HepG2 (cell line): ENCODE results near the gene SOAT1. TPM values are rescaled to one million over a fixed set of nuclear protein-coding genes. Genes with fewer than 3 reads are reported as not detected.

Experiments used
- ATAC-seq: fragments of 200-7000 bp; cut with Tn5 transposase; 3 replicates; pipeline ENCODE4 v1.9.1; 2020; ENCODE audit warnings: mild to moderate bottlenecking, moderate library complexity
- BruUV-seq: library from RNA; stranded (reverse); fragments of 400-500 nt; replicated peaks from 2 replicates; lab custom pipeline; 2021; lab: Mats Ljungman, UMichigan
- CTCF ChIA-PET: fragments of 300-600 bp; formaldehyde crosslinking; extraction: SDS; loops from one replicate; lab custom pipeline; 2021; ENCODE audit warnings: low total read pairs, inconsistent platforms, low intra/inter-chr PET ratio; lab: Yijun Ruan, JAX
- POLR2A ChIA-PET: fragments of 350-600 bp; sonication (Branson Sonifier 250); formaldehyde crosslinking; loops from one replicate; lab custom pipeline; 2020; ENCODE audit warnings: antibody characterized with exemption, inconsistent platforms; lab: Yijun Ruan, JAX
- DNase-seq: peaks from one replicate; pipeline ENCODE4 v3.0.0-alpha.2; 2015; ENCODE audit warnings: low spot score
- FAIRE-seq: peaks from 3 replicates; lab custom pipeline; 2011; peaks lifted over from hg19 to GRCh38; lab: Jason Lieb, UNC
- H2AFZ ChIP-seq: one replicate; pipeline ENCODE4 v1.6.1; 2011; ENCODE audit warnings: low read length, inconsistent platforms
- H3K27ac ChIP-seq: fragments of 300-600 bp; 3 replicates; pipeline ENCODE4 v1.8.0; 2011; ENCODE audit warnings: mixed run types, mild to moderate bottlenecking, mixed read lengths, low read length, inconsistent platforms; ENCODE audit not compliant: insufficient read depth; ENCODE audit errors: extremely low read length
- H3K27me3 ChIP-seq, 2 experiments: fragments of 200-600 bp in 1 of 2; 2 replicates in 1 of 2; 3 replicates in 1 of 2; pipeline versions ENCODE4 v1.6.0 to v1.8.0; 2011; ENCODE audit warnings: low read length in 2 of 2, mild to moderate bottlenecking in 2 of 2, moderate library complexity in 2 of 2, inconsistent platforms in 1 of 2; ENCODE audit not compliant: insufficient read depth in 2 of 2, control insufficient read depth in 1 of 2
- H3K36me3 ChIP-seq, 2 experiments: fragments of 200-600 bp in 1 of 2; replicated peaks in 1 of 2; 2 replicates in 1 of 2; 3 replicates in 1 of 2; pipeline versions ENCODE4 v1.5.1 to v1.8.0; 2011; ENCODE audit warnings: low read length in 2 of 2, inconsistent platforms in 1 of 2; ENCODE audit not compliant: insufficient read depth in 2 of 2, control insufficient read depth in 1 of 2
- H3K4me1 ChIP-seq: 2 replicates; pipeline ENCODE4 v1.5.1; 2012; ENCODE audit warnings: low read length, inconsistent platforms; ENCODE audit not compliant: insufficient read depth
- H3K4me2 ChIP-seq: 2 replicates; pipeline ENCODE4 v1.6.0; 2011; ENCODE audit warnings: low read depth, low read length, inconsistent platforms
- H3K4me3 ChIP-seq, 3 experiments: fragments of 200-600 bp in 1 of 3; sonication (generic), shearing (Covaris generic) in 1 of 3; replicated peaks in 1 of 3; 2 replicates each; pipeline ENCODE4 v1.5.1; 2011 to 2016; ENCODE audit warnings: low read length in 3 of 3, inconsistent platforms in 2 of 3, low read depth in 2 of 3, mild to moderate bottlenecking in 2 of 3, control low read depth in 1 of 3, mixed read lengths in 1 of 3; ENCODE audit not compliant: insufficient read depth in 1 of 3
- H3K79me2 ChIP-seq: one replicate; pipeline ENCODE4 v1.6.1; 2011; ENCODE audit warnings: low read length, inconsistent platforms; ENCODE audit not compliant: insufficient read depth
- H3K9ac ChIP-seq: 2 replicates; pipeline ENCODE4 v1.6.0; 2011; ENCODE audit warnings: mild to moderate bottlenecking, low read depth, low read length, inconsistent platforms; ENCODE audit not compliant: insufficient read depth
- H3K9me3 ChIP-seq: 2 replicates; pipeline ENCODE4 v1.5.1; 2012; ENCODE audit warnings: mild to moderate bottlenecking, low read length
- H4K20me1 ChIP-seq: 2 replicates; pipeline ENCODE4 v1.6.0; 2011; ENCODE audit warnings: inconsistent platforms, mild to moderate bottlenecking, low read length, moderate library complexity; ENCODE audit not compliant: insufficient read depth
- CCAR2 ChIP-seq: fragments of 200-400 bp; formaldehyde crosslinking; optimal IDR thresholded peaks from 2 replicates; pipeline ENCODE3; 2018; ENCODE audit warnings: low read depth, mild to moderate bottlenecking, low read length, moderate library complexity
- CREB1 ChIP-seq, 2 experiments: fragments of 450-650 bp in 1 of 2; IDR thresholded peaks; 2 replicates each; pipeline ENCODE4 v1.6.1; 2016 to 2017; ENCODE audit warnings: control low read depth in 1 of 2, mild to moderate bottlenecking in 1 of 2, missing compliant biosample characterization in 1 of 2, missing genetic modification characterization in 1 of 2
- EEA1 ChIP-seq: sonication (generic); formaldehyde crosslinking; IDR thresholded peaks from 2 replicates; pipeline ENCODE4 v1.5.1; 2020; ENCODE audit warnings: mild to moderate bottlenecking, missing genetic modification reagents, borderline replicate concordance
- HDAC6 ChIP-seq: fragments of 200-600 bp; sonication (generic); IDR thresholded peaks from 2 replicates; pipeline ENCODE4 v1.7.0; 2017; ENCODE audit warnings: mild to moderate bottlenecking, antibody characterized with exemption, low read length, low read depth
- HNRNPK ChIP-seq: fragments of 200-400 bp; formaldehyde crosslinking; IDR thresholded peaks from 2 replicates; pipeline ENCODE4 v1.6.1; 2018; ENCODE audit warnings: low read length, low read depth, moderate library complexity, mild to moderate bottlenecking; ENCODE audit not compliant: poor library complexity, severe bottlenecking
- JUNB ChIP-seq: sonication (generic); formaldehyde crosslinking; IDR thresholded peaks from 2 replicates; pipeline ENCODE4 v1.8.0; 2022; ENCODE audit warnings: missing genetic modification reagents, mild to moderate bottlenecking, borderline replicate concordance
- KDM5A ChIP-seq: fragments of 200-600 bp; sonication (generic); IDR thresholded peaks from 2 replicates; pipeline ENCODE4 v1.7.0; 2018; ENCODE audit warnings: antibody characterized with exemption, mild to moderate bottlenecking, low read length, borderline replicate concordance
- SMARCC2 ChIP-seq: fragments of 450-650 bp; IDR thresholded peaks from 2 replicates; pipeline ENCODE4 v1.6.1; 2017; ENCODE audit warnings: antibody characterized with exemption, mild to moderate bottlenecking
- TSC22D2 ChIP-seq: sonication (generic); formaldehyde crosslinking; IDR thresholded peaks from 2 replicates; pipeline ENCODE4 v1.5.1; 2020; ENCODE audit warnings: missing genetic modification reagents, mild to moderate bottlenecking, borderline replicate concordance
- WIZ ChIP-seq: sonication (generic); formaldehyde crosslinking; IDR thresholded peaks from 2 replicates; pipeline ENCODE4 v1.5.1; 2020; ENCODE audit warnings: mild to moderate bottlenecking, missing genetic modification reagents
- ZBTB7A ChIP-seq: sonication (generic); formaldehyde crosslinking; IDR thresholded peaks from 2 replicates; pipeline ENCODE4 v1.8.0; 2022; ENCODE audit warnings: mild to moderate bottlenecking, missing genetic modification reagents
- ZBTB7B ChIP-seq: sonication (generic); formaldehyde crosslinking; IDR thresholded peaks from 2 replicates; pipeline ENCODE4 v1.4.0; 2020; ENCODE audit warnings: missing genetic modification reagents
- ZNF501 ChIP-seq: sonication (generic); formaldehyde crosslinking; IDR thresholded peaks from 2 replicates; pipeline ENCODE4 v1.5.1; 2020; ENCODE audit warnings: mild to moderate bottlenecking, moderate library complexity, missing genetic modification reagents
- ZNF652 ChIP-seq: IDR thresholded peaks from 2 replicates; pipeline ENCODE4 v1.6.1; 2016; ENCODE audit warnings: low read depth, borderline replicate concordance
- ZNF790 ChIP-seq: sonication (generic); formaldehyde crosslinking; IDR thresholded peaks from 2 replicates; pipeline ENCODE4 v1.8.0; 2022; ENCODE audit warnings: missing genetic modification reagents, mild to moderate bottlenecking, borderline replicate concordance
- WGBS: methylation state at CpG from one replicate; pipeline ENCODE4 v1.1.6; 2017; ENCODE audit warnings: low lambda C conversion rate; 5-methylcytosine and 5-hydroxymethylcytosine counted together
- in situ Hi-C: cut with HindIII; loops from 2 replicates; pipeline ENCODE4 v1.10.0; 2017; ENCODE audit warnings: low pct_unique_long_range_greater_than_20kb; ENCODE audit not compliant: extremely low pct_ligation_motif_present
- intact Hi-C: fragments of 100-400 bp; cut with micrococcal nuclease; formaldehyde crosslinking; loops from one replicate; pipeline ENCODE4 v1.10.0; 2022; ENCODE audit not compliant: unreplicated experiment
- polyA plus RNA-seq, 8 experiments: library from polyadenylated mRNA; depleted of rRNA in 3 of 8; stranded (reverse) in 7 of 8; unstranded in 1 of 8; fragments of >200 nt; fragmentation: Illumina TruSeq in 4 of 8; extraction: Trizol in 4 of 8; gene quantifications; 2 replicates each; pipeline versions ENCODE4 v1.2.1 to v1.2.3, GENCODE V29; 2011 to 2016; ENCODE audit warnings: low read depth in 4 of 8, missing spikeins in 1 of 8, mixed read lengths in 1 of 8; ENCODE audit not compliant: insufficient read depth in 1 of 8
- total RNA-seq, 5 experiments: library from RNA; depleted of rRNA; stranded (reverse); fragments of >200 nt; fragmentation: Illumina TruSeq; extraction: Trizol; gene quantifications; 2 replicates each; pipeline ENCODE4 v1.2.3, GENCODE V29; 2016; ENCODE audit warnings: low read depth in 1 of 5
- TF ChIP-seq, protein P1 (sequence below): sonication (generic); formaldehyde crosslinking; IDR thresholded peaks from 2 replicates; pipeline ENCODE4 v1.4.0; 2020; ENCODE audit warnings: mild to moderate bottlenecking, missing genetic modification reagents, borderline replicate concordance
- TF ChIP-seq, protein P2 (sequence below): sonication (generic); formaldehyde crosslinking; IDR thresholded peaks from 2 replicates; pipeline ENCODE4 v1.4.0; 2020; ENCODE audit warnings: missing genetic modification reagents

SOAT1 gene
- total and polyA plus RNA-seq, 2 of the 13 experiments (the other 11 are each of a cell fraction or from before 2014, with no cell fraction given): 22.3 to 52.0 TPM

DNA sequence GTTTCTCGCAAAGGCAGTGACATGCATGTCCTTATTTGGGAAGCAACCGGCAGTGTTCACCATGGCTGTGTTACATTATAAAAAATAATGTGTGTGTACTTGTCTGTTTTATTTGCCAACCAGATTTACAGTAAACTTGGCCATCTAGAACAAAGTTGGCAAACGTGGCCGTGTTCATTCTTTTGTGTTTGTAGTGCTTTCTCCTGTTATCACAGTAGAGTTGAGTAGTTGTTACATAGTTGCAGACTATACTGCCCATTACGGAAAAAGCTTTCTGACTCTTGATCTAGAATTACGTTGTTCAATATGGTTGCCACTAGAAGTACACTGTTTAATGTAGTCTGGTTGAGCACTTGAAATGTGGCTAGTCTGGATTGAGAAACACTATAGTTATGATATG is 19.4 kb downstream of the SOAT1 start:
- H3K9ac ChIP-seq: no peak overlapping the region
- H3K36me3 ChIP-seq: peaks cover 0 to 17% of the 10 kb centered on the region in 2 experiments; a peak in 3 of 5 replicates
- in situ Hi-C loops: no loop called here
- FAIRE-seq: no peak
- TF ChIP-seq ZNF652 (no peak), JUNB (CRISPR knock-in tag) (no peak), ZBTB7B (CRISPR knock-in tag) (no peak), SMARCC2 (no peak), CCAR2 (no peak), EEA1 (CRISPR knock-in tag) (no peak), HDAC6 (no peak), WIZ (CRISPR knock-in tag) (no peak), ZNF501 (CRISPR knock-in tag) (no peak), CREB1 (IDR thresholded peaks at IDR 0.05) (no peak), CREB1 (CRISPR knock-in tag; IDR thresholded peaks at IDR 0.05) (no peak), TSC22D2 (CRISPR knock-in tag) (no peak), KDM5A (no peak), ZNF790 (CRISPR knock-in tag) (no peak), ZBTB7A (no peak), HNRNPK (no peak)
- TF ChIP-seq, protein P1, sequence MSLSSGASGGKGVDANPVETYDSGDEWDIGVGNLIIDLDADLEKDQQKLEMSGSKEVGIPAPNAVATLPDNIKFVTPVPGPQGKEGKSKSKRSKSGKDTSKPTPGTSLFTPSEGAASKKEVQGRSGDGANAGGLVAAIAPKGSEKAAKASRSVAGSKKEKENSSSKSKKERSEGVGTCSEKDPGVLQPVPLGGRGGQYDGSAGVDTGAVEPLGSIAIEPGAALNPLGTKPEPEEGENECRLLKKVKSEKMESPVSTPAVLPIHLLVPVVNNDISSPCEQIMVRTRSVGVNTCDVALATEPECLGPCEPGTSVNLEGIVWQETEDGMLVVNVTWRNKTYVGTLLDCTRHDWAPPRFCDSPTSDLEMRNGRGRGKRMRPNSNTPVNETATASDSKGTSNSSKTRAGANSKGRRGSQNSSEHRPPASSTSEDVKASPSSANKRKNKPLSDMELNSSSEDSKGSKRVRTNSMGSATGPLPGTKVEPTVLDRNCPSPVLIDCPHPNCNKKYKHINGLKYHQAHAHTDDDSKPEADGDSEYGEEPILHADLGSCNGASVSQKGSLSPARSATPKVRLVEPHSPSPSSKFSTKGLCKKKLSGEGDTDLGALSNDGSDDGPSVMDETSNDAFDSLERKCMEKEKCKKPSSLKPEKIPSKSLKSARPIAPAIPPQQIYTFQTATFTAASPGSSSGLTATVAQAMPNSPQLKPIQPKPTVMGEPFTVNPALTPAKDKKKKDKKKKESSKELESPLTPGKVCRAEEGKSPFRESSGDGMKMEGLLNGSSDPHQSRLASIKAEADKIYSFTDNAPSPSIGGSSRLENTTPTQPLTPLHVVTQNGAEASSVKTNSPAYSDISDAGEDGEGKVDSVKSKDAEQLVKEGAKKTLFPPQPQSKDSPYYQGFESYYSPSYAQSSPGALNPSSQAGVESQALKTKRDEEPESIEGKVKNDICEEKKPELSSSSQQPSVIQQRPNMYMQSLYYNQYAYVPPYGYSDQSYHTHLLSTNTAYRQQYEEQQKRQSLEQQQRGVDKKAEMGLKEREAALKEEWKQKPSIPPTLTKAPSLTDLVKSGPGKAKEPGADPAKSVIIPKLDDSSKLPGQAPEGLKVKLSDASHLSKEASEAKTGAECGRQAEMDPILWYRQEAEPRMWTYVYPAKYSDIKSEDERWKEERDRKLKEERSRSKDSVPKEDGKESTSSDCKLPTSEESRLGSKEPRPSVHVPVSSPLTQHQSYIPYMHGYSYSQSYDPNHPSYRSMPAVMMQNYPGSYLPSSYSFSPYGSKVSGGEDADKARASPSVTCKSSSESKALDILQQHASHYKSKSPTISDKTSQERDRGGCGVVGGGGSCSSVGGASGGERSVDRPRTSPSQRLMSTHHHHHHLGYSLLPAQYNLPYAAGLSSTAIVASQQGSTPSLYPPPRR: no peak
- TF ChIP-seq, protein P2, sequence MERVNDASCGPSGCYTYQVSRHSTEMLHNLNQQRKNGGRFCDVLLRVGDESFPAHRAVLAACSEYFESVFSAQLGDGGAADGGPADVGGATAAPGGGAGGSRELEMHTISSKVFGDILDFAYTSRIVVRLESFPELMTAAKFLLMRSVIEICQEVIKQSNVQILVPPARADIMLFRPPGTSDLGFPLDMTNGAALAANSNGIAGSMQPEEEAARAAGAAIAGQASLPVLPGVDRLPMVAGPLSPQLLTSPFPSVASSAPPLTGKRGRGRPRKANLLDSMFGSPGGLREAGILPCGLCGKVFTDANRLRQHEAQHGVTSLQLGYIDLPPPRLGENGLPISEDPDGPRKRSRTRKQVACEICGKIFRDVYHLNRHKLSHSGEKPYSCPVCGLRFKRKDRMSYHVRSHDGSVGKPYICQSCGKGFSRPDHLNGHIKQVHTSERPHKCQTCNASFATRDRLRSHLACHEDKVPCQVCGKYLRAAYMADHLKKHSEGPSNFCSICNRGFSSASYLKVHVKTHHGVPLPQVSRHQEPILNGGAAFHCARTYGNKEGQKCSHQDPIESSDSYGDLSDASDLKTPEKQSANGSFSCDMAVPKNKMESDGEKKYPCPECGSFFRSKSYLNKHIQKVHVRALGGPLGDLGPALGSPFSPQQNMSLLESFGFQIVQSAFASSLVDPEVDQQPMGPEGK (CRISPR knock-in tag): no peak
- TF ChIP-seq, all 625 proteins: peak for 0
- Histone ChIP-seq H3K4me1 (no peaks in the 10 kb centered on the region), H3K9me3 (no peaks in the 10 kb centered on the region), H2AFZ (no peak overlapping the region), H4K20me1 (no peaks in the 10 kb centered on the region), H3K4me2 (no peak overlapping the region), H3K27me3 (no peaks in the 10 kb centered on the region), H3K27ac (no peak overlapping the region), H3K4me3 (no peak overlapping the region), H3K79me2 (peaks cover 9% of the 10 kb centered on the region)
- DNase-seq (no peak), ATAC-seq (no peak)
- intact Hi-C loops: no loop called here
- POLR2A ChIA-PET: no interaction called here
- BruUV-seq: no TSS peak
- CTCF ChIA-PET: no interaction called here
- WGBS: 96% methylated on average over 6 of the region's 6 CpGs
